Glomerular endothelial cell (primary cell): ENCODE measurements around the gene NPAS2. TPM values are rescaled to one million over a fixed set of nuclear protein-coding genes. Genes with fewer than 3 reads are reported as not detected.

ENCODE experiments used
- DNase-seq: peaks from one replicate; pipeline ENCODE4 v3.0.0-alpha.2; 2011; ENCODE audit warnings: low read depth, low spot score; ENCODE audit errors: extremely low read depth
- total RNA-seq: library from RNA; depleted of rRNA; stranded (reverse); fragments of >200 nt; gene quantifications from 2 replicates; pipeline ENCODE4 v1.2.3, GENCODE V29; 2015

Gene NPAS2
- total RNA-seq, 1 donor from 2014 or later = 15.8 TPM

GRCh38 chr2:100793982-100794381 lies 26.0 kb upstream of the NPAS2 start:
- DNase-seq = no peak

GRCh38 chr2:100796499-100797100 lies 23.3 kb upstream of the NPAS2 start:
- no peak for DNase-seq

GRCh38 chr2:100799686-100800085 lies 20.3 kb upstream of the NPAS2 start:
- no peak for DNase-seq

- no peak for DNase-seq
Observed at GRCh38 chr2:100800915-100801314, 19.0 kb upstream of the NPAS2 start.

GRCh38 chr2:100801402-100801801 lies 18.5 kb upstream of the NPAS2 start:
- DNase-seq = no peak

- DNase-seq = no peak
Observed at GRCh38 chr2:100802066-100802465, 17.9 kb upstream of the NPAS2 start.

- DNase-seq = no peak
Observed at GRCh38 chr2:100803334-100803733, 16.6 kb upstream of the NPAS2 start.

GRCh38 chr2:100806550-100806949 lies 13.4 kb upstream of the NPAS2 start:
- DNase-seq = no peak

- no peak for DNase-seq
Observed at GRCh38 chr2:100807707-100808106, 12.2 kb upstream of the NPAS2 start.

GRCh38 chr2:100808582-100808981 lies 11.4 kb upstream of the NPAS2 start:
- no peak for DNase-seq

- no peak for DNase-seq
Observed at GRCh38 chr2:100809506-100809905, 10.4 kb upstream of the NPAS2 start.

GRCh38 chr2:100810603-100811145 lies 9.3 kb upstream of the NPAS2 start:
- no peak for DNase-seq

GRCh38 chr2:100812116-100812515 lies 7.8 kb upstream of the NPAS2 start:
- no peak for DNase-seq

GRCh38 chr2:100812573-100812972 lies 7.4 kb upstream of the NPAS2 start:
- no peak for DNase-seq

- peak; percentile 52 for DNase-seq
Observed at GRCh38 chr2:100813527-100813926, 6.4 kb upstream of the NPAS2 start.

- no peak for DNase-seq
Observed at GRCh38 chr2:100814043-100814442, 5.9 kb upstream of the NPAS2 start.

- no peak for DNase-seq
Observed at GRCh38 chr2:100814453-100814852, 5.5 kb upstream of the NPAS2 start.

GRCh38 chr2:100817388-100817985 lies 2.5 kb upstream of the NPAS2 start:
- no peak for DNase-seq

- DNase-seq = no peak
Observed at GRCh38 chr2:100818003-100818605, 1.8 kb upstream of the NPAS2 start.

- no peak for DNase-seq
Observed at GRCh38 chr2:100818606-100819369, 1.2 kb upstream of the NPAS2 start.

GRCh38 chr2:100820273-100820522 lies 259 bp downstream of the NPAS2 start:
- no peak for DNase-seq
